ENCODE measurements around the gene MAP3K15.
"Not testable (repeated sequence)": the region's sequence is repeated elsewhere in the genome, so short reads cannot be mapped to it uniquely, and the experiment has no call there.

MAP3K15 gene

DNA sequence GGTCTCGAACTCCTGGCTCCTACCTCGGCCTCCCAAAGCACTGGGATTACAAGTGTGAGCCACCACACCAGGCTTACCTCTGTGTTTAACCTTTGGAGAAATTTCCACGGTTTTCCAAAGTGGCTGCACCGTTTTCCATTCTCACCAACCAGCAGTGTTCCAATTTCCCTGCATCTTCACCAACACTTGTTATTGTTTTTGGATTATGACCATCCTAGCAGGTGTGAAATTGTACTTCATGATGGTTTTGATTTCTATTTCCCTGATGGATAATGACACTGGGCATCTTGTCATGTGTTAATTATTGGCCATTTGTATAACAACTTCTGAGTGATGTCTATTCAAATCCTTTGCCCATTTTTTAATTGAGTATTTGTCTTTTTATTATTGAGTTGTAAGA, 2.7 kb upstream of the MAP3K15 start:
- DNase-seq: no peak

DNA sequence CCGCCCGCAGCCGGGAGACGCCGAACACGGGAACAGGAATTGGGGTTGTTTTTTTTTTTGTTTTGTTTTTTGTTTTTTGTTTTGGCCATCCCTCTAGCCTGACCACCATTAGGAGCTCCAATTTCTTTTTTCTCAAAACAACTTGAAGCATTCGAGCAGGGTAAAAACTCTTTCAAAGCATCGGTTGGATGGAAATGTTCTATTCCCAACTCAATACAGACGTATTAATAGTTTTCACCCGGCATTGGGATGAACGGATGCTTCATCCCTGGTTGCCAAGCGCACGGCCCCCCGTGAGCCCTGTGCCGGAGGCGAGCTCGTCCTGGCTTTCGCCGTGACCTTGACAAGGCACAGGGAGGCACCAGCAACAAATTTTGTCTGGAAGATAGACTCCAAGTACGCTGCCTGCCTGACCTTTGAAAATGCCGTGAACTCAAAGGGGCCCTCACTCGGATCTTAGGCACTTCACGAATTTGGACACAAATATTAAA, 352 bp upstream of the MAP3K15 start:
- no peak for DNase-seq

DNA sequence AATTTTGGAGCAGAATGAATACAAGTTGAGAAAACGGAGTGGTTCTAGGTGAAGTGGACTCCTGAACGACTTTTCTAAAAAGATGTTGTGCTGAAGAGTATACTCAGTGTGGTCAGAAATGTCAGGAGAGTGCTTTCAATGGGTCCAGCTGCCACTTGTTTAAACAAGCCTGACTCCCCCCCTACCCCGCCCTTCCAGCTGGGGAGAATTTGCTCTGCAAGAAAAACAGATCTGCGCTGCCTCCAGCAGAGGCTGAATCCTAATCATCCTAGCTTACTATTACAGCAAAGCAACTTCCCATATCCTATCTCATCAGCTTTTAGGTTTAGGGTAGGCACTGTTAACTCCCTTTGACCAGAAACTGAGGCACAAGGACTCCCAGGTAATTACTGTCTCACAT, 1.9 kb downstream of the MAP3K15 start:
- DNase-seq: no peak

DNA sequence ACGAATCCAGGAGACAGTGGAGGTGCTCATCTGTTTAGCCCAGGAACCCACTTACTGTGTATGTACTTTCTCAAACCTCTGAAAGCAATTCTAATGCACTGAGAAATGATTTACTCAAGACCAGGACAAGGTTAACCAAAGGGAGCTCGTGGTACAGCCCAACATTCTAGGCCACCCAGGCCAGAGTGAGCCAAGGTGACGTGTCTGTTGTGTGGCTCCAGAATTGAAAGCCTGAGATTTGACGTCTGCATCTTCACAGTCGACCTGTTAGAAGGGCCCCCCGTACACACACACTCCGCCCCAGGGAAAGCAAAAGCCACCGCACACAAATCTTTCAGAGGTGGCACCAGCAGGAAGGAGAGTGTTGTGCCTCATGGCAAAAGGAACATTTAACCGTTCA, 2.3 kb downstream of the MAP3K15 start:
- no peak for DNase-seq

DNA sequence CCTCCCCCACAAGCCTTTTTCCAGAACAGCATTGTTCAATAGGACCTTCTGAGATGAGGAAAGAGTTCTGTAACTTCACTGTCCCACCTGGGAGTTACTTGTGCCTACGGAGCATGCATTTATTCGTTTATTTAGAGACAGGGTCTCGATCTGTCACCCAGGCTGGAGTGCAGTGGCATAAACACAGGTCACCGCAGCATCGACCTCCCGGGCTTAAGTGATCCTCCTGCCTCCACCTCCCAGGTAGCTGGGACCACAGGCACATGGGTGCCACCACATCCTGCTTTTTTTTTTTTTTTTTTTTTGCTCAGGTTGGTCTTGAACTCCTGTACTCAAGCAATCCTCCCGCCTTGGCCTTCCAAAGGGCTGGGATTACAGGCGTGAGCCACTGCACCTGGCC, 2.9 kb downstream of the MAP3K15 start:
- DNase-seq: no peak

DNA sequence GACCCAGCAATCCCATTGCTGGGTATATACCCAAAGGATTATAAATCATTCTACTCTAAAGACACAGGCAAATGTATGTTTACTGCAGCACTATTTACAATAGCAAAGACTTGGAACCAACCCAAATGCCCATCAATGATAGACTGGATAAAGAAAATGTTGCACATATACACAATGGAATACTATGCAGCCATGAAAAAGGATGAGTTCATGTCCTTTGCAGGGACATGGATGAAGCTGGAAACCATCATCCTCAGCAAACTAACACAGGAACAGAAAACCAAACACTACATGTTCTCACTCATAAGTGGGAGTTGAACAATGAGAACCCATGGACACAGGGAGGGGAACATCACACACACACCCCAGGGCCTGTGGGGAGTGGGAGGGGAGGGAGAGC, 3.5 kb downstream of the MAP3K15 start:
- not testable (repeated sequence) for DNase-seq

DNA sequence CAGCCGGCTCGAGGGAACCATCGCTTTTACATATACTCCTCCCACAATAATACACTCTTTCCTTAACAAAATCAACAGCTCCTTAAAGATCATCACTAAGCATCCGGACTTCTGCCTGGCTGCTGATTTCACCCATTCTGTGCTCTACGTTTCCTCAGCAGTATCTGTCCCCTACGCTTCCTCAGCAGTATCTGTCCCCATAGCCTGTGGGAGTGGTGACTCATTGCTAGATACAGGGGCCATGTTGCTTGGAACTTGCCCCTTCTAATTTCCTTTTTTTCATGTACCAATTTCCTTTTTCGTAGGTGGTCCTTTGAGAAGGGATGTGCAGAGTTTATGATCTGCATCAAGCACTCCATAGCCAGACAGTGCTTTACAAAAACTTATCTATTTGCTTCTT, 18.6 kb downstream of the MAP3K15 start:
- DNase-seq: no peak

DNA sequence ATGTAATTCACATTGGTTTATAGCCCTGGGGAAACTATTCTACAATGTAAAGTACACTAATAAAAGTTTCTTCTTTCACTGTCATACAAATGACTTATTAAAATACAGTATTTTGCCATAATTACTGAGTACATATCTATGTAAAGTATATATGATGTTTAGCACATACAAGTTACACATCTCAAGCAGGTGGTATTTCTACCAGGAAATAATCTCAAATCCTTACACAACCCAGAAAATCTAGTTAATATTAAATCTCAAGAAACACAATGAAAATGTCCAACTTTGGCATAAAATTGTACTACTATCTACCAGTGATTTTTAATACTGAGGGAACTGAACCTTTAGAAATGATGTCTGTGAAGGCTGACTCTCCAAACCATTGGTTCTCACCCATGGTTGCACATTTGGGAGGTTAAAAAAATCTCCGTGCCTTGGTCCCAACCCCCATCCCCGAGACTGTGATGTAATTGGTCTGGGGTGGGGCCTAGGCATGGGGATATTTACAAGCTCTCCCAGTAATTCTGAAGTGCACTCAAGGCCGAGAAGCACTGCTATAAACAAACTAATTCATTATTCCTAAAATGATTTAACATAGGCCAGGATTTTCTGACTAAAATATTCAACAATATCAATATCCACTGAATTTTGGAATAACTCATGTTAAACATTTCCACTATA, 27.6 kb downstream of the MAP3K15 start:
- DNase-seq: no peak

DNA sequence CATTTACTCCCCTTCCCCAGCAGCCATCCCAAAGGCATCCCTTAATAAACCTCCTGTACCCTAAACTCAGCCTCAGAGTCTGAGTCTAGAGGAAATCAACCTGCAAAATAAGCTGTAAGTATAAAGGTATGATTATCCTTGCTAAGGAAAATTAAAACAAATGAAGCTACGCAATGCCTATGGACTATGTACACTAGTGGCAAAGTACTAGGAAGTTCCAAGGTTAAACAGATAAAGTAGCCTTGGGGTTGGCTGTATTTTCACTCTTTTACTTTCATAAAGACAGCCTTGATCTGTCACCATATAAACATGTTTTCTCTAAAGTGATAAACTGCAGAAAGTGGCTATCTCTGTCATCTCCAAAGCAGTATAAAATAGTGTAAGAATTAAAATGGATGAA, 35.9 kb downstream of the MAP3K15 start:
- no peak for DNase-seq

DNA sequence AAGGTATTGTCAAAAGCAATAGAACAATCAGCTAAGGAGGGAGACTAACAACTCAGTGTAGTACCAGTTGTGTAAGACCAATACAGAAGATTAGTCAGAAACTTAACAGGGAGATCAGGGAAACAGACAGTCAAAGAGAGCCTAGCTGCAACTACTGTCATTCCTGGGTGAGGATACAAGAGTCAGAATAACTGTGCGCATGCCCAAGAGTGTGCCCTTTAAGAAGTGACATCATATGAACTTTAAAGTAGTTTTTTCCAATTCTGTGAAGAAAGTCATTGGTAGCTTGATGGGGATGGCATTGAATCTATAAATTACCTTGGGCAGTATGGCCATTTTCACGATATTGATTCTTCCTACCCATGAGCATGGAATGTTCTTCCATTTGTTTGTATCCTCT, 46.9 kb downstream of the MAP3K15 start:
- DNase-seq: not testable (repeated sequence)

DNA sequence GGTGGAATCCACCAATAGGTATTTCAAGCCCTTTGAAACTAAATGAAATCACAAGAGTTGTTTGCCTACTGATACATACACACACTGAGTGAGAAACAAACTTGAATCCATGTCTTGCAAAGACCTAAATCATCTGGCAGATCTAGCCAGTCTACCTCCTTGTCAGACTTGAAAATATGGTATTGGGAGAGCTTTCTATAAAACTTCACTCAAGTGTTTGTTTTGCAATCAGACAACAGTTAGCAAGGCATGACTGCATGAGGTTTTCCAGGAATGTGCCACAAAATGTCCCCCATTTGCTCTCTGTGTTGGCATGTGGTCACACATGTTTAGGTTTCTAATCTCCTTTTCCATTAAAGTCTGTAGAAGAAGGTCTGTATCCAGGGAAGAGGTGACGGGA, 52.4 kb downstream of the MAP3K15 start:
- DNase-seq: no peak

DNA sequence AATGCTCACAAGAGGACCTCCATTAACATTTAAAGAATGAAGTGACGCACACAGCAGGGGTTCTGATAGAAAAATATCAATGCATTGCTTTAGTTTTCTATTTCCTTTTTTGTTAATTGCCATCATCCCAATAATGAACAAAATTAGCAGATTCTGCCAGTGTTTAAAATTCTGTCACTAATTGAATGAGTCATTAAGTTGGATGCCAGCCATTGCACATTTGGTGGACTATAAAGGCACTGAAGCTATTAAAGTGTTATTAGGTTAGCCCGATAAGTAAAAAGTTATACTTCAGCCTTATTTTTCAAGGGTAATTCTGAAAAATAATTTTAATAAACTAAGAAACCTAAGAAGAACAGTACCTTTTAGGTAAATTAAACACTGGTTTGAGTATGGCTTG, 53.1 kb downstream of the MAP3K15 start:
- no peak for DNase-seq

DNA sequence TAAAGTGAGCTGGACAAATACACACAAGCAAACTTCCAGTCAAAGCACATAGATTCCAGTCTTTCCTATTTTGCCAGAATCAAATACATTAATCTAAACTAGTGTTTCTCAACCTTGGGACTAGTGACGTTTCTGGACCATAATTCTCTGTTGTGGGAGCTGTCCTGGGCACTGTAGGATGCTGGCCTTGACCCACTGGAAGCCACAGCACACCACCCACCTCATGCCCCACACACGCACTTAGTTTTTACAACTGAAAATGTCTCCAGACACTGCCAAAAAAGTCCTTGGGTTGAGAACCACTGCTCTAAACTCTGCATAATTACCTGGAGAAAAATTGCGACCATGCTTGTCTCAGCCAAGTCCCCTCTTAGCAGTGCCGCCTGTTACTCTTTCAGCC, 57.6 kb downstream of the MAP3K15 start:
- DNase-seq: no peak

DNA sequence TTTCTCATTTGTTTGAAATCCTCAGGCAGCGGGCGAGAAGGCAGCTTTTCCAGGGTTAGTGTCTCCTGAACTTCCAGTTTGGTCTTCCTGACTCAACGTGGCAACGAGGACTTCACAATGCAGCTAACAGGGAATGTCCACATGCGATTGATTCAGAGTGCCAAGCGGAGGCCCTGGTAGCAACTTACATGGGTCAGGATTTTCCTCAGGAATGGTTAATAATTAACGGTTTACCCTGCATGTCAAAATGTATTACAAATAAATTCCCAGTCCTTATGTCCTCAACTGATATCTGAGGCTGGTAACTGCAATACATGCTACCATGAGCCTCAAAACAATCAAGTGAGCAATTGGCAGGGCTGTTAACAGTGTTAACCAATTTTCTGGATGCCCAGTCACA, 67.2 kb downstream of the MAP3K15 start:
- DNase-seq: no peak

DNA sequence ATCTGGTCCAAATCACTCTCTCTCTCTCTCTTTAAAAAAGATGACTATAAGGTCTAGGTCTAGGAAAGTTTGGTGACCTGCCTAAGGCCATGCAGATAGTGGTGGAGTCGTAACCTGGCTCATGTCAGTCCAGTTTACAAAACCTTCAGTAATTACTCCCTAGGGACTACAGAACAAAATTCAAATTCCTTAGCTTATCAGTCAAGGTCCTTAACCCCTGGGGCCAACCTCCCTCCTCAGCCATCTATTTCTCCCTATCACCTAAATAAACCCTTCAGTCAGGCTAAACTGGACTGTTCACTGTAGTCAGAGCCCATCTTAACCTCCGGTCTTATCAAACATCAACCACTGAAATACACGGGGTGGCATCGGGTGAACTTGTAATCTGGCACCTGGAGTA, 68.9 kb downstream of the MAP3K15 start:
- no peak for DNase-seq

DNA sequence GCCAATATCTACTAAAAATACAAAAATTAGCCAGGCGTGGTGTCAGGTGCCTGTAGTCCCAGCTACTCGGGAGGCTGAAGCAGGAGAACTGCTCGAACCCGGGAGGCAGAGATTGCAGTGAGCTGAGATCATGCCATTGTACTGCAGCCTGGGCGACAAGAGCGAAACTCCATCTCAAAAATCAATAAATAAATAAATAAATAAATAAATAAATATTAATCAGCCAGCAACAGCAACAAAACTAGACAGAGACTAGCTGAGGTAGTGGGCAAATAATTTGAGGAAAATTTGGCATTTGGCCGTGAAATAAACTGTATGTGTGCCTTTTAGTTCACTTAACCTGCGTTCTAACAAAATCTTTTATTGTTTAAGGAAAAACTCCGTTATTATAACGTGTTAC, 69.5 kb downstream of the MAP3K15 start:
- not testable (repeated sequence) for DNase-seq

DNA sequence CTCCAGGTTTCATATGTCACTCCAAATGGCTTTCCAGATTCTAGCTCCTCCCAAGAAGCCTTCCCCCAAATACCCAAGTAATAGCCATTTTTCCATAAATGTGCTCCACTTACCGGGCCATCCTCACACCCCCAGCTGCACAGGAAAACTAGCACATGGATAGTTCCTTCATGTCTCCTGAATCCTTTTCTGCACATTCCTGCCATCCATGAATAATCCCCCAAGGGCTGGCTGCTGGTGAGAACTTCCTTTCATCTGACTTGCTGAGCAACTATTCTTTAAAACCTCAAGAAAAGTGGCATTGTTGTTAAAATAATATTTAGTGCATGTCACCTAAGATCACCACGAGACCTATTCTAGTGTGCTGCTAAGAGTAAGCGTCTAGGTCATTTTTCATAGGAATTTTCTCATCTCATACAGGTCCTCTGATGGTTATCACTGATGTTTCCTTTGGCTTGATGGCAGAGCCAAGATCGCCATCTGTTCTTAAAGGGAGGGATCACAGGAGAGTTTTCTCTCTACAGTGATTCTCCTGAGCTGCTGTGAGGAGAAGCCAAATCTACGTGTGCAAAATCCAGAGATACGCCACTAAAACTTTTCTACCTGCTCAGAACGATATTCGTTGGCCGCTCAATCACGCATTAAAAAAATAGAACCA, 71.3 kb downstream of the MAP3K15 start:
- DNase-seq: no peak

DNA sequence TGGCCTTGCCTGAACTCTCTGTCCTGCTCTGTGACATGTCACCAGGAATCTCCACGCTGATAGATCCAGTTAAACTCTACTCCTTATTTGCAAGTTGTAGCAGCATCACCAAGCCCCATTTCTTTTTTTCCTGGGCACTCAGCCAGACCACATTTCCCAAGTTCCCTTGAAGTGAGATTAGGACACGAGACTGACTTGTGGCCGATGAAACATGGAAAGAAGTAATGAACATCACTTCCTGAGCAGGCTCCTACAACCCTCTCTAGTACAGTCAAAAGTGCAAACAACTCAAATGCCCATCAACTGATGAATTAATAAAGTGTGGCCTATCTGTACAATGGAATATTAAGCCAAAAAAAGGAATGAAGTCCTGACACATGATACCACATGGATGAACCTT, 74.6 kb downstream of the MAP3K15 start:
- DNase-seq: no peak

DNA sequence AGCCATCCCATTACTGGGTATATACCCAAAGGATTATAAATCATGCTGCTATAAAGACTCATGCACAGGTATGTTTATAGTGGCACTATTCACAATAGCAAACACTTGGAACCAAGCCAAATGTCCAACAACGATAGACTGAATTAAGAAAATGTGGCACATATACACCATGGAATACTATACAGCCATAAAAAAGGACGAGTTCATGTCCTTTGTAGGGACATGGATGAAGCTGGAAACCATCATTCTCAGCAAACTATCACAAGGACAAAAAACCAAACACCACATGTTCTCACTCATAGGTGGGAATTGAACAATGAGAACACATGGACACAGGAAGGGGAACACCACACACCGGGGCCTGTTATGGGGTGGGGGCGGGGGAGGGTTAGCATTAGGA, 92.6 kb downstream of the MAP3K15 start:
- not testable (repeated sequence) for DNase-seq

DNA sequence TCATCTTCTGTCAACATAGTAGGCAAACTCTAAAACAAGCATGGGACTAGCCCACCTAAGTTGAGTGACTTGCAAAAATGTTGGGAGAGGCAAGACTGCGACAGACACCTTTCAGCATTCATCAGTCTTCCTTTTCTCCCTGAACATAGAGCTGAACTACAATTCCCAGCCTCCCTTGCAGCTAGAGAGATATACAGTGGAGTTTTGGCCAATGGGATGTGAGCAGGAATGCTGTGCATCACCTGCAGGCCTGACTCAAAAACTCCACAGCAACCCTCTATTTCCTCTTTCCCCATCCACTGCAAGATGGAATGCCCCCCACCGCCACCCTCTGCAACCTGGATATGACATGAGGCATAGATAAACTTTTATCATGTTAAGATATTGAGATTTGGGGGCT, 105.0 kb downstream of the MAP3K15 start:
- DNase-seq: no peak

DNA sequence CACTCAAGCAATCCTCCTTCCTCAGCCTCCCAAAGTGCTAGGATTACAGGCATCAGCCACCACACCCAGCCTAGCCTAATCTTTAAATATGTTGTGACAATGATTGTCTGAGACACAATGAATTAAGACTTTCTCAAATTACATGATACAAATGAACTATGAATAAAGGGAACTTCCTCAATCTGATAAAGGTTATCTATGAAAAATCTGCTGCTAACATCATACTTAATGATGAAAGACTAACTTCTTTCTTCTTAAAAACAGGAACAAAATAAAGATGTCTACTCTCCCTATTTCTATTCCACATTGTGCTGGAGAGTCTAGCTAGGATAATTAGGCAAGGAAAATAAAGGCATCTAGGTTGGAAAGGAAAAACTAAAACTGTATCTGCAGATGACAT, 111.6 kb downstream of the MAP3K15 start:
- no peak for DNase-seq

DNA sequence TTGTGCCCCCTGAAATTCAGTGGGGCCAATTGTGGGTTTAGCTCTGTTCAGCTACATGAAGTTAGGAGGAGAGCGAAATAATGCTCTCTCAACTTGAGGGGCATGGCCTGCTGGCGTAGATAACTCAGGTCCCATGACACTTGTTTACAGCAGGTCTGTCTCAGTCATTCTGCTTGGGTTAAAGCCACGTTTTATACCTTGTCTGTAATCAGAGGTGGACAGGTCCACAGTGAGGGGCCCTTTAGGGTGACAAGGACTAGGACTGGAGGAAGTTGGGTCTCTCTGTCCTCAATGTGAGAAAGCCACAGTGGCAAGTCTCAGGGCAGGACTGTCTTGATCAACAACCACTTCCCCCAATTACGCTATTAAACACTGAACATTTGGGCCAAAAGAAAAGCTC, 122.6 kb downstream of the MAP3K15 start:
- no peak for DNase-seq

DNA sequence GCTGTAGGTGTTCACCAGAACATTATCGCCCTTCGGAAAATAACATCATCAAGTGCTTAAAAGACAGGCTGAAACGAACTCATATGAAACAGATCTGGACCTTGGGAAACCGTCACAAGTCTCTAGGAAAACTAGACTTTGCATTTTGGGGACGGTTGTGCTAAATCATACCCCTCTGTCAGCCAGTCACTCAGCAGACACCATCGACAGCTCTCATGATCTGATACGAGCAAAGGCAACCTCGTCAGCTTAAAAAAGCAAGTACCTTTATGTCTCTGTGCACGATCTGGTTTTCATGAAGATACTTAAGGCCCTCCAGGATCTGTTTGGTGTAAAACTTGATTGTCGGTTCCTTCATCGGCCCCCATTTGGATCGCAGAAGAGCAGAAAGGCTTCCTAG, 123.2 kb downstream of the MAP3K15 start:
- DNase-seq: no peak

DNA sequence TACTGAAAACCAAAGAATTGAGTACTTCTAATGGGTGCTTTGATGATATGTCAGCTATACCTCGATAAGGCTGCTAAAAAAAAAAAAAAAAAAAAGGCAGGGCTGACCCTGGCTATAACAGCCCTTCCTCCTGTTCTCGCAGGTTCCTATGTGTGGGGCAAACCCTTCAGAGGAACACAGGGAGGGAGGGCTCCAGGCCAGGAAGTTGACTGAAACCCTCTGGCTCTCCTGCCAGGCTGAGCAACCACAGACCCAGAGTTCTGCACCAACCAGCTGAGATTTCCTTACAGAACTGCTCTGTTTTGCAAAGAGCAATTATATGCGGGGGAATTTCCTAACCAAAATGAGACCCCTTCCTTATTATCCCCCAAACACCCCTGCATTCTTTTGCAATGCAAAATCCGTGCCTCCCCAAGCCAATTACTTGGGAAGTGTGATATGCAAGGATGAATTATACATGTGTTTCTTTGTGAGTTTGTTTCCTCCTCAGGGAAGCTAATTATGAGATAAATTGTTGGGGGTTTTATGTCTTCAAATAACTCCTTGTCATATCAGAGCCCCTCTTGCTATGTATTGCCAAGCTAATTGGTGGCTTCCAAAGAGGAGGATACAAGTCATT, 126.0 kb downstream of the MAP3K15 start:
- DNase-seq: no peak

All from stimulated activated CD4-positive, alpha-beta T cell treated with anti-CD3 and anti-CD28 coated beads, Interleukin-2, amount 100 ng/mL, for 48 hours (primary cell).